H1 (cell line): ENCODE data around the gene DAAM1.

Experiments
- ATF2 ChIP-seq: IDR thresholded peaks from 2 replicates; pipeline ENCODE4 v1.6.1; 2012; ENCODE audit warnings: low read length, inconsistent platforms
- CTCF ChIP-seq, 3 experiments: IDR thresholded peaks; 1 replicate in 2 of 3; 2 replicates in 1 of 3; pipeline versions ENCODE4 v1.5.1 to v1.6.1; 2011; ENCODE audit warnings: low read length in 3 of 3, mild to moderate bottlenecking in 3 of 3, inconsistent platforms in 2 of 3, low read depth in 1 of 3, moderate library complexity in 1 of 3; ENCODE audit not compliant: insufficient read depth in 1 of 3; ENCODE audit errors: control extremely low read depth in 1 of 3
- EP300 ChIP-seq, 2 experiments: IDR thresholded peaks; 1 replicate in 1 of 2; 2 replicates in 1 of 2; pipeline ENCODE4 v1.6.1; 2011 to 2012; ENCODE audit warnings: low read depth in 2 of 2, low read length in 2 of 2, mild to moderate bottlenecking in 2 of 2, borderline replicate concordance in 1 of 2, inconsistent platforms in 1 of 2, moderate library complexity in 1 of 2
- RXRA ChIP-seq: IDR thresholded peaks from 2 replicates; pipeline ENCODE4 v1.6.1; 2011; ENCODE audit warnings: low read depth, mild to moderate bottlenecking, low read length, moderate library complexity; ENCODE audit not compliant: insufficient read depth

- no peak for TF ChIP-seq CTCF (IDR thresholded peaks at IDR 0.05; ENCODE audit: control extremely low read depth in 1 of 3, insufficient read depth in 1 of 3, low read depth in 1 of 3, low read length in 3 of 3)
- TF ChIP-seq EP300 (IDR thresholded peaks at IDR 0.05; ENCODE audit: borderline replicate concordance in 1 of 2, low read depth in 2 of 2, low read length in 2 of 2): no peak
- no peak for TF ChIP-seq RXRA
- no peak for TF ChIP-seq ATF2
These were observed 26.9 kb downstream of the DAAM1 start for GRCh38 chr14:59215322-59215721.
